Breast epithelium (tissue), 4 donors: ENCODE data around the gene TENM4. TPM values are rescaled to one million over a fixed set of nuclear protein-coding genes. Genes with fewer than 3 reads are reported as not detected.
A peak's percentile ranks its signal among the peaks of the same experiment; 100 is the strongest.

Experiments
- DNase-seq, 2 donors: peaks; one replicate each; pipeline ENCODE4 v3.0.0-alpha.2; 2019; ENCODE audit warnings: low spot score in 2 of 2
- H3K27ac ChIP-seq, 2 donors: fragments of 200-600 bp; sonication (generic) in 1 of 2; one replicate each; pipeline ENCODE4 v1.5.1; 2016 to 2019; ENCODE audit warnings: mild to moderate bottlenecking in 1 of 2
- H3K27me3 ChIP-seq, 2 donors: fragments of 200-600 bp; sonication (generic) in 1 of 2; one replicate each; pipeline versions ENCODE4 v1.5.1 to v1.6.0; 2017 to 2019; ENCODE audit warnings: control low read depth in 1 of 2, mild to moderate bottlenecking in 1 of 2
- H3K36me3 ChIP-seq: fragments of 200-600 bp; one replicate; pipeline ENCODE4 v1.5.1; 2019
- H3K4me1 ChIP-seq, 2 donors: fragments of 200-600 bp; sonication (generic); one replicate each; pipeline ENCODE4 v1.5.1; 2016 to 2019; ENCODE audit warnings: control low read depth in 1 of 2
- H3K4me3 ChIP-seq, 3 donors: fragments of 200-600 bp; sonication (generic); 1 replicate in 2 of 3; 2 replicates in 1 of 3; pipeline ENCODE4 v1.5.1; 2016 to 2019; ENCODE audit warnings: mild to moderate bottlenecking in 3 of 3, moderate library complexity in 2 of 3
- H3K9me3 ChIP-seq, 2 donors: fragments of 200-600 bp; sonication (generic) in 1 of 2; one replicate each; pipeline ENCODE4 v1.5.1; 2016 to 2019; ENCODE audit warnings: control low read depth in 1 of 2
- POLR2A ChIP-seq: fragments of 450-650 bp; IDR thresholded peaks from one replicate; pipeline ENCODE4 v1.6.1; 2016; ENCODE audit warnings: antibody characterized with exemption, mild to moderate bottlenecking, moderate library complexity
- POLR2AphosphoS5 ChIP-seq, 3 donors: sonication (generic); formaldehyde crosslinking; IDR thresholded peaks; one replicate each; pipeline ENCODE4 v1.6.1; 2017; ENCODE audit warnings: antibody characterized with exemption in 3 of 3
- intact Hi-C: fragments of 100-400 bp; cut with DNase I; formaldehyde crosslinking; loops from one replicate; pipeline ENCODE4 v1.15.1; 2023; ENCODE audit warnings: low total_unique reads
- total RNA-seq, 3 donors: library from RNA; depleted of rRNA; stranded (reverse); fragments of >200 nt; gene quantifications; one replicate each; pipeline ENCODE4 v1.1.0, GENCODE V29; 2016
- TF ChIP-seq, protein P1 (sequence below), 3 donors: fragments of 450-650 bp; IDR thresholded peaks; one replicate each; pipeline ENCODE4 v1.5.1; 2016 to 2017; ENCODE audit warnings: antibody characterized with exemption in 3 of 3, mild to moderate bottlenecking in 3 of 3, moderate library complexity in 3 of 3

TENM4 gene
- total RNA-seq, 3 donors from 2014 or later: 0.29 to 7.9 (median 4.8) TPM

DNA sequence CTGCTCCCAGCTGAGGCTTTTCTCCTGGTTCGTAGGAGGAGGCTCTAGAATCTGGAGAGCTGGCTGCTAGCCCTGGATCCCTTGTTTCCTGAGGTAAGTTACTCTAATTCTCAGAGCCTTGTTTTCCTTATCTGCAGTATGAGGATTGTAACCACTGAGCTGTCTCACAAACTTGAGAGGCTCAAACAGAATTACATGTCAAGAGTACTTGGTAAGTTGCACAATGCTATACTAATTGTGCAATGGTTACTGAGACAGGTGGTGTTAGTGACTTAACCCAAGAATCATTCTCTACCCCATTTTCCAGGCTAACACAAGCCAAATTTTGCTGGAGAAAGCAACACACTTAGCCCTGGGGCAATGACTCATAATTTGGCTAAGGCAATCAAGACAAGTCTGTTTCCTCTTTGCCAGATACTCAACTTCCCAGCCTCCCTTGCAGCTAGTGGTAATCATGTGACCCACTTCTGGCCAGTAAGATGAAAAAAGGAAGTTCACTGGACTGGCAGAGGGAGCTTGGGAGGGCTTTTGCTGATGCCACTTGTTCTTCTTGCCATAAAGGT is 348.0 kb downstream of the TENM4 start:
- Histone ChIP-seq H3K4me3 (no peak overlapping the region), H3K27me3 (no peaks in the 10 kb centered on the region), H3K27ac (peak overlapping the region in 1 of 2 donors; percentile 82), H3K36me3 (no peaks in the 10 kb centered on the region), H3K4me1 (no peaks in the 10 kb centered on the region), H3K9me3 (peaks cover 8 to 12% of the 10 kb centered on the region in 2 donors)
- peak in 1 of 2 donors; percentile 36 for DNase-seq
- TF ChIP-seq POLR2AphosphoS5 (IDR thresholded peaks at IDR 0.05): peak in 2 of 3 donors; percentile 20 to 28
- TF ChIP-seq, protein P1, sequence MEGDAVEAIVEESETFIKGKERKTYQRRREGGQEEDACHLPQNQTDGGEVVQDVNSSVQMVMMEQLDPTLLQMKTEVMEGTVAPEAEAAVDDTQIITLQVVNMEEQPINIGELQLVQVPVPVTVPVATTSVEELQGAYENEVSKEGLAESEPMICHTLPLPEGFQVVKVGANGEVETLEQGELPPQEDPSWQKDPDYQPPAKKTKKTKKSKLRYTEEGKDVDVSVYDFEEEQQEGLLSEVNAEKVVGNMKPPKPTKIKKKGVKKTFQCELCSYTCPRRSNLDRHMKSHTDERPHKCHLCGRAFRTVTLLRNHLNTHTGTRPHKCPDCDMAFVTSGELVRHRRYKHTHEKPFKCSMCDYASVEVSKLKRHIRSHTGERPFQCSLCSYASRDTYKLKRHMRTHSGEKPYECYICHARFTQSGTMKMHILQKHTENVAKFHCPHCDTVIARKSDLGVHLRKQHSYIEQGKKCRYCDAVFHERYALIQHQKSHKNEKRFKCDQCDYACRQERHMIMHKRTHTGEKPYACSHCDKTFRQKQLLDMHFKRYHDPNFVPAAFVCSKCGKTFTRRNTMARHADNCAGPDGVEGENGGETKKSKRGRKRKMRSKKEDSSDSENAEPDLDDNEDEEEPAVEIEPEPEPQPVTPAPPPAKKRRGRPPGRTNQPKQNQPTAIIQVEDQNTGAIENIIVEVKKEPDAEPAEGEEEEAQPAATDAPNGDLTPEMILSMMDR (IDR thresholded peaks at IDR 0.05): no peak
- intact Hi-C loops: no loop called here

DNA sequence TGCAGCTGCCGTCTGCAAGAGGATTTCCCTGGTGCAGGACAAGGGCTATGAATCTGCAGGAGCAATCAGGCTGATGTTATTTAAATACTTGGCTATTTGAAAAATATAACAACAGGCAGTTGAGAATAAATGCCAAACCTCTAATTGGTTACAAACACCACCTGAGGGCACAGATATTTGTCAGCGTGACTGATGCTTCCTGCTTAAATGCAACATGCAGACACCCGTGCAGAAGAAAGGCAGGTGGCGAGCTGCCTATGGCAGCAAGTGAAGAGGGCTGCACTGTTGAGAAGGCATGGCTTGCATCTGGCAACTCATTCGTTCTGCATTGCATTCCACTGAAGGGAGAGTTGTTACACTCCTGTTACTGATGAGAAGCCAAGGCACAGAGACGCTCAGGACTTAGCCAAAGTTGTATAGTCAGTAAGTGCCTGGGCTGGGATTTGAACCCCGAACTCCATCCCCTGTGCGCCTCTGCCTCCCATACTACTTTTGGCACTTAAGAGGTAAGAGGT is 350.6 kb downstream of the TENM4 start:
- H3K27ac ChIP-seq: no peak overlapping the region
- intact Hi-C loops: no loop called here
- H3K9me3 ChIP-seq: peaks cover 8 to 12% of the 10 kb centered on the region in 2 donors
- no peaks in the 10 kb centered on the region for H3K4me1 ChIP-seq
- TF ChIP-seq POLR2AphosphoS5 (IDR thresholded peaks at IDR 0.05) (no peak), POLR2A (no peak)
- TF ChIP-seq, protein P1 (IDR thresholded peaks at IDR 0.05): no peak
- DNase-seq: no peak
- H3K27me3 ChIP-seq: no peaks in the 10 kb centered on the region
- H3K36me3 ChIP-seq: no peaks in the 10 kb centered on the region
- no peak overlapping the region for H3K4me3 ChIP-seq

DNA sequence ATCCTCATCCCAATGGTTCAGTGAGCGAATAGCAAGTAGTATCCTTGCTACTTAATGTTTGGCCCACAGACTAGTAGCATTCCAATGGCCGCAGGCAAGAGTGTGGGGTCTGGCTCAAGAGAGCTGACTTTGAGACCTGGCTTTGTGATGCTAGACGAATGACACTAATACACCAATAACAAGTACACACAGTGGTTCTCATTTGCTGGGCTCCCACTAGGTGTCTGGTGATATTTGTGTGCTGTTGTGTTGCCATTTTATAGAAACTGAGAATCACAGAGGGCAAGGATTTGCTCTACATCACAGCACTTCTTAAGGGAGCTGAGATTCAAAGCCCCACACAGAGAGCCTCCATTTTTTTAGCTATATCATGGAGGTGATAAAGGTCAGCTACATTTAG is 351.2 kb downstream of the TENM4 start:
- no peaks in the 10 kb centered on the region for H3K36me3 ChIP-seq
- no peak for TF ChIP-seq POLR2A
- no peak for TF ChIP-seq POLR2AphosphoS5 (IDR thresholded peaks at IDR 0.05)
- TF ChIP-seq, protein P1 (IDR thresholded peaks at IDR 0.05): no peak
- DNase-seq: no peak
- H3K4me3 ChIP-seq: no peak overlapping the region
- H3K27ac ChIP-seq: no peak overlapping the region
- no peaks in the 10 kb centered on the region for H3K4me1 ChIP-seq
- intact Hi-C loops: no loop called here
- peaks cover 8 to 12% of the 10 kb centered on the region in 2 donors for H3K9me3 ChIP-seq
- no peaks in the 10 kb centered on the region for H3K27me3 ChIP-seq

DNA sequence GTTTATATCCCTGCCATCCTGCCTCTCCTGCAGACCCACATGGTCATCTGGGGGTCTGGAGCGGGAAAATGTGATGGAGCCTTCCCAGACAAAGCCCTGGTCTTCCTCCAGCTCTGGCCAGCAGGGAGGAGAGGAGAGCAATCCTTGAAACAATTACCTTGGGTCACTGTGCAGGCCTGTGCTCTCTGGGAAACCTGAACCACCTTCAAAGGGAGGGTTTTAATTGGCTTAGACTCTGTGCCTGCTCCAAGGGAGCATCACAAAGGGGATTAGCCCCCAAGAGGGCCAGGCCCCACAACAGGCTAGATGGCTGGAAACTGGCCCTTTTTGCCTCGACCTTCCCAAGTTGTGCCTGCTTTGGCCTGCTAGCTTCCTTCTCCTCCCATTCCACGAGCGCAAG is 351.9 kb downstream of the TENM4 start:
- no peak overlapping the region for H3K4me3 ChIP-seq
- no peaks in the 10 kb centered on the region for H3K4me1 ChIP-seq
- intact Hi-C loops: no loop called here
- TF ChIP-seq POLR2AphosphoS5 (IDR thresholded peaks at IDR 0.05) (no peak), POLR2A (no peak)
- TF ChIP-seq, protein P1 (IDR thresholded peaks at IDR 0.05): no peak
- peaks cover 8 to 11% of the 10 kb centered on the region in 2 donors for H3K9me3 ChIP-seq
- H3K36me3 ChIP-seq: no peaks in the 10 kb centered on the region
- no peak overlapping the region for H3K27ac ChIP-seq
- H3K27me3 ChIP-seq: no peaks in the 10 kb centered on the region
- no peak for DNase-seq

DNA sequence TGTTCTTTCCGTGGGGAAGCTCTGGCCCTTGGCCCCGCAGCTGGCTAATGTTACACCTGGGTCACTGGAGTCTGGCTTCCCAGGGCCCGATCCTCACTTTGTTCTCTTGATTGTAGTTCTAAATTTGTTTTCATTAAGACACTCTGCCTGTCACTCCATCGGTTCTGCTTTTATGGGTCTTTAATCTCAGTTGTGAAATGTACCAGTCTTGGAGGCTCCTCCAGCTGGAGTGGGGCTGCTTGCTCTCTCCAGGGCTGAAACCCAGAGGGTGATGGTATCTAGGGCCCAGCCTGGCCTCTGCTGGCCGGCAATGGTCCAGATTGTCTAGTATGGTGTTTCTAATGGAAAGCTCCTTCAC is 352.9 kb downstream of the TENM4 start:
- no peaks in the 10 kb centered on the region for H3K4me1 ChIP-seq
- H3K4me3 ChIP-seq: no peak overlapping the region
- H3K27ac ChIP-seq: no peak overlapping the region
- no peaks in the 10 kb centered on the region for H3K36me3 ChIP-seq
- H3K9me3 ChIP-seq: peaks cover under 1 to 1% of the 10 kb centered on the region in 2 donors
- no peaks in the 10 kb centered on the region for H3K27me3 ChIP-seq
- intact Hi-C loops: no loop called here
- TF ChIP-seq POLR2AphosphoS5 (IDR thresholded peaks at IDR 0.05) (no peak), POLR2A (no peak)
- TF ChIP-seq, protein P1 (IDR thresholded peaks at IDR 0.05): no peak
- no peak for DNase-seq
